ENCODE measurements around the gene KLF7.

DNA sequence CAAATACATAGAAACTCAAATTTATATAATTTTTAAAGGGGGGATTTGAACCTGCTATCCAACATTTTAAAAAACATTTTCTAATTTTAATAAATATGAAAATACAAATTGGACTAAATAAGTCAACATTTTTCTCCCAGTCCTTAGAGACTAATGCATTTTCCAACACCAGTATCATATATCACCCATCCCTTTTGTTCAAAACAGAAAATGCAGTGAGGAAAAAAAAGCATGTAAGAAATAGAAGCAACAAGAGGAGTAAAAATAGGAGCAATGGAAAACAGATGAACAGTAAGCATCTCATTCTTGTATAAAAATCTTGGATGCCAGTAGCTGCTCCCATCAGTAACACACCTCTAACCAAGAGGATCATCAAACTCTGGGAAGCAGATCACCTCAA is 25.5 kb downstream of the KLF7 start:
- TF ChIP-seq, protein P1, sequence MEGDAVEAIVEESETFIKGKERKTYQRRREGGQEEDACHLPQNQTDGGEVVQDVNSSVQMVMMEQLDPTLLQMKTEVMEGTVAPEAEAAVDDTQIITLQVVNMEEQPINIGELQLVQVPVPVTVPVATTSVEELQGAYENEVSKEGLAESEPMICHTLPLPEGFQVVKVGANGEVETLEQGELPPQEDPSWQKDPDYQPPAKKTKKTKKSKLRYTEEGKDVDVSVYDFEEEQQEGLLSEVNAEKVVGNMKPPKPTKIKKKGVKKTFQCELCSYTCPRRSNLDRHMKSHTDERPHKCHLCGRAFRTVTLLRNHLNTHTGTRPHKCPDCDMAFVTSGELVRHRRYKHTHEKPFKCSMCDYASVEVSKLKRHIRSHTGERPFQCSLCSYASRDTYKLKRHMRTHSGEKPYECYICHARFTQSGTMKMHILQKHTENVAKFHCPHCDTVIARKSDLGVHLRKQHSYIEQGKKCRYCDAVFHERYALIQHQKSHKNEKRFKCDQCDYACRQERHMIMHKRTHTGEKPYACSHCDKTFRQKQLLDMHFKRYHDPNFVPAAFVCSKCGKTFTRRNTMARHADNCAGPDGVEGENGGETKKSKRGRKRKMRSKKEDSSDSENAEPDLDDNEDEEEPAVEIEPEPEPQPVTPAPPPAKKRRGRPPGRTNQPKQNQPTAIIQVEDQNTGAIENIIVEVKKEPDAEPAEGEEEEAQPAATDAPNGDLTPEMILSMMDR (IDR thresholded peaks at IDR 0.05): no peak
- no peak for TF ChIP-seq POLR2A (IDR thresholded peaks at IDR 0.05)
- no peak for TF ChIP-seq POLR2AphosphoS5 (IDR thresholded peaks at IDR 0.05)
